Pulmonary artery endothelial cell (primary cell): Measurements from ENCODE around the gene TUBA3D. TPM values are rescaled to one million over a fixed set of nuclear protein-coding genes. Genes with fewer than 3 reads are reported as not detected.
"Not testable (repeated sequence)": the region's sequence is repeated elsewhere in the genome, so short reads cannot be mapped to it uniquely, and the experiment has no call there.

Source experiments
- DNase-seq: peaks from one replicate; pipeline ENCODE4 v3.0.0-alpha.2; 2011; ENCODE audit warnings: low read depth, low spot score
- total RNA-seq: library from RNA; depleted of rRNA; stranded (reverse); fragments of >200 nt; gene quantifications from 2 replicates; pipeline ENCODE4 v1.2.3, GENCODE V29; 2014

Gene TUBA3D
- total RNA-seq, 1 donor from 2014 or later = not detected

- not testable (repeated sequence) for DNase-seq
Observed at GRCh38 chr2:131483981-131484820, 8.3 kb downstream of the TUBA3D start.

GRCh38 chr2:131484906-131485460 lies 9.1 kb downstream of the TUBA3D start:
- not testable (repeated sequence) for DNase-seq

- DNase-seq = not testable (repeated sequence)
Observed at GRCh38 chr2:131486201-131486902, 10.4 kb downstream of the TUBA3D start.

- no peak for DNase-seq
Observed at GRCh38 chr2:131488306-131489205, 12.6 kb downstream of the TUBA3D start.

GRCh38 chr2:131490616-131491468 lies 14.9 kb downstream of the TUBA3D start:
- DNase-seq = not testable (repeated sequence)

- not testable (repeated sequence) for DNase-seq
Observed at GRCh38 chr2:131491469-131491836, 15.5 kb downstream of the TUBA3D start.

GRCh38 chr2:131492015-131492417 lies 16.1 kb downstream of the TUBA3D start, which contains the start of gene MZT2A:
Gene MZT2A, minus strand, starts transcription at chr2:131492397. Its CDS starts 21 bp downstream, at chr2:131492376.
- DNase-seq = not testable (repeated sequence)

- peak; percentile 77 for DNase-seq
Observed at GRCh38 chr2:131492418-131493198, 16.7 kb downstream of the TUBA3D start.

GRCh38 chr2:131493199-131493968 lies 17.5 kb downstream of the TUBA3D start:
- DNase-seq = no peak

GRCh38 chr2:131495506-131495905 lies 19.6 kb downstream of the TUBA3D start:
- not testable (repeated sequence) for DNase-seq

- not testable (repeated sequence) for DNase-seq
Observed at GRCh38 chr2:131498321-131498973, 22.5 kb downstream of the TUBA3D start.

GRCh38 chr2:131503587-131503986 lies 27.7 kb downstream of the TUBA3D start:
- not testable (repeated sequence) for DNase-seq

GRCh38 chr2:131504082-131504750 lies 28.3 kb downstream of the TUBA3D start:
- peak; percentile 15 for DNase-seq

GRCh38 chr2:131509615-131510014 lies 33.7 kb downstream of the TUBA3D start:
- no peak for DNase-seq

GRCh38 chr2:131511291-131511968 lies 35.5 kb downstream of the TUBA3D start:
- DNase-seq = not testable (repeated sequence)

GRCh38 chr2:131511969-131512870 lies 36.3 kb downstream of the TUBA3D start:
- not testable (repeated sequence) for DNase-seq
